Endodermal cell (in vitro differentiated cells): Measurements from ENCODE around the gene APOC3. TPM values are rescaled to one million over a fixed set of nuclear protein-coding genes. Genes with fewer than 3 reads are reported as not detected.

Source experiments
- DNase-seq: peaks from one replicate; pipeline ENCODE4 v3.0.0-alpha.2; 2017
- H3K27ac ChIP-seq: 2 replicates; pipeline ENCODE4 v1.5.1; 2013; ENCODE audit warnings: mild to moderate bottlenecking, low read depth, low read length, moderate library complexity
- H3K27me3 ChIP-seq: 2 replicates; pipeline ENCODE4 v1.6.1; 2013; ENCODE audit warnings: mild to moderate bottlenecking, low read length, moderate library complexity; ENCODE audit not compliant: insufficient read depth, control insufficient read depth, poor library complexity, severe bottlenecking
- H3K36me3 ChIP-seq: 2 replicates; pipeline ENCODE4 v1.7.0; 2013; ENCODE audit warnings: mild to moderate bottlenecking, low read length, moderate library complexity; ENCODE audit not compliant: control insufficient read depth, insufficient read depth
- H3K4me1 ChIP-seq: one replicate; pipeline ENCODE4 v1.7.0; 2013; ENCODE audit warnings: low read length; ENCODE audit not compliant: control insufficient read depth, insufficient read depth
- H3K4me3 ChIP-seq: 2 replicates; pipeline ENCODE4 v1.5.1; 2013; ENCODE audit warnings: mild to moderate bottlenecking, low read length, moderate library complexity
- H3K9ac ChIP-seq: 2 replicates; pipeline ENCODE4 v1.6.1; 2013; ENCODE audit warnings: mild to moderate bottlenecking, low read length, moderate library complexity; ENCODE audit not compliant: poor library complexity, severe bottlenecking; ENCODE audit errors: extremely low read depth
- H3K9me3 ChIP-seq: 2 replicates; pipeline ENCODE4 v1.6.1; 2013; ENCODE audit warnings: mild to moderate bottlenecking, low read length, moderate library complexity; ENCODE audit not compliant: control insufficient read depth
- H3K27ac Mint-ChIP-seq: 2 replicates; pipeline ENCODE4 v1.8.0; 2020; ENCODE audit warnings: mixed read lengths
- H3K27me3 Mint-ChIP-seq: 2 replicates; pipeline ENCODE4 v1.8.0; 2021; ENCODE audit warnings: mild to moderate bottlenecking, mixed read lengths; ENCODE audit not compliant: insufficient read depth
- H3K36me3 Mint-ChIP-seq: 2 replicates; pipeline ENCODE4 v1.8.0; 2020; ENCODE audit warnings: low read depth, mixed read lengths
- H3K4me1 Mint-ChIP-seq: 2 replicates; pipeline ENCODE4 v1.8.0; 2020; ENCODE audit warnings: mixed read lengths
- H3K4me3 Mint-ChIP-seq: 2 replicates; pipeline ENCODE4 v1.8.0; 2020; ENCODE audit warnings: mild to moderate bottlenecking, moderate library complexity, mixed read lengths
- H3K9me3 Mint-ChIP-seq: 2 replicates; pipeline ENCODE4 v1.8.0; 2020; ENCODE audit warnings: mild to moderate bottlenecking, mixed read lengths
- CTCF ChIP-seq: fragments of 200-600 bp; sonication (generic); conservative IDR thresholded peaks from 2 replicates; pipeline ENCODE4 v1.5.0; 2021; ENCODE audit warnings: antibody characterized with exemption, mild to moderate bottlenecking
- WGBS, 2 experiments: methylation state at CpG; one replicate each; pipeline versions ENCODE4 v1.1.5 to v1.1.7; 2013; ENCODE audit warnings: missing lambda C conversion rate in 2 of 2, mixed read lengths in 1 of 2; ENCODE audit not compliant: insufficient coverage in 1 of 2, insufficient read length in 1 of 2; 5-methylcytosine and 5-hydroxymethylcytosine counted together
- total RNA-seq, 2 donors: library from RNA; stranded (reverse); fragmentation: NEBNext Ultra II Directional in 1 of 2; extraction: Animal tissue kit (Norgen Biotek cat#: 25700) in 1 of 2; gene quantifications; 2 replicates in 1 of 2; 3 replicates in 1 of 2; pipeline ENCODE4 v1.2.1, GENCODE V29; 2021

The APOC3 gene
- total RNA-seq, 2 donors from 2014 or later: not detected

DNA sequence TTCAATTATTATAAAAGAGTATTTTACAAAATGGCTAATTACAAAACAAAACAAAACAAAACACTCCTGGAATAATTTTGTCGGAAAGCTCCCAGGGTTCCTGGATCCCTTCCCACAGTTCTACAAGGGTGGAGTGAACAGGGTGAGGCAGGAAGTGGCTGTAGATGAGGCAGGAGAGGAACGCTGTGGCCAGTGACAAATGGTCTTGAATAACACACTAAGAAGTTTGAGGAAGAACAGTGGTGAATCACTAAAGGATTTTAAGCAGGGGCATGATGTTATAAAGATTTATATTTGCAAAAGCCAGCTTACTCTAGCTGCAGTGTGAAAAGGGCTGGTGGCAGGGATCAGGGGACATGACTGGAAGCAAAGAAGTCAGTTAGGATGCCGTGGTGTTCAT is 41.5 kb downstream of the APOC3 start:
- H3K27me3 Mint-ChIP-seq: no peaks in the 10 kb centered on the region
- no peak overlapping the region for H3K27ac Mint-ChIP-seq
- Histone ChIP-seq H3K4me3 (no peak overlapping the region), H3K27me3 (no peaks in the 10 kb centered on the region), H3K9ac (no peak overlapping the region), H3K27ac (no peak overlapping the region), H3K9me3 (no peaks in the 10 kb centered on the region), H3K4me1 (no peaks in the 10 kb centered on the region), H3K36me3 (peaks cover 96% of the 10 kb centered on the region)
- peaks cover 76% of the 10 kb centered on the region for H3K36me3 Mint-ChIP-seq
- H3K4me1 Mint-ChIP-seq: no peaks in the 10 kb centered on the region
- H3K9me3 Mint-ChIP-seq: no peaks in the 10 kb centered on the region
- WGBS, 2 experiments: 91 to 100% methylated on average over 3 of the region's 3 CpGs
- no peak for DNase-seq
- TF ChIP-seq CTCF: no peak
- H3K4me3 Mint-ChIP-seq: no peak overlapping the region

GRCh38 chr11:116873381-116873780 is 43.7 kb downstream of the APOC3 start:
- no peaks in the 10 kb centered on the region for H3K9me3 Mint-ChIP-seq
- peaks cover 60% of the 10 kb centered on the region for H3K36me3 Mint-ChIP-seq
- no peak overlapping the region for H3K4me3 Mint-ChIP-seq

DNA sequence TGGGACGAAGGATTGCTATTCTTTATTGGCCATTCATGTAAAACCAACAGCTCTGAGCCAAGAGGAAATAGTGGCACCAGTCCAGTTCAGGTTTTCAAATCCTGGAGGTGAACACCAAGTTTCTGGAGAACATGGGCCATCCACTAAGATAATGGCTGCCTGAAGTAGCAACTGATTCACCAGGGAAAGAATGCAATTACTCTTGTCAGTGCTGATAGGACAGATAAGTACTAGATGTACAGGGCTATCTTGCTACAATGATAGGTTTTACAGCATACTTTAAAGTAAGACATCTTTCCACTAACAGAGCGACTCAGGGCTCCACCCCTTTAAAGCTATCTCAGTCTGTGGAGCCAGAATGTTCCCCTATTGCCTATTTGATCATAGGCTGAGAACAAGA is 44.5 kb downstream of the APOC3 start:
- DNase-seq: no peak
- Mint-ChIP-seq H3K4me3 (no peak overlapping the region), H3K27ac (no peak overlapping the region), H3K36me3 (peaks cover 57% of the 10 kb centered on the region), H3K4me1 (no peaks in the 10 kb centered on the region), H3K9me3 (no peaks in the 10 kb centered on the region), H3K27me3 (no peaks in the 10 kb centered on the region)
- Histone ChIP-seq H3K4me3 (no peak overlapping the region), H3K9me3 (no peaks in the 10 kb centered on the region), H3K27ac (no peak overlapping the region), H3K27me3 (no peaks in the 10 kb centered on the region), H3K9ac (no peak overlapping the region), H3K4me1 (no peaks in the 10 kb centered on the region), H3K36me3 (peaks cover 76% of the 10 kb centered on the region)
- WGBS, 2 experiments: 96 to 100% methylated on average over 2 of the region's 2 CpGs
- no peak for TF ChIP-seq CTCF

More at GRCh38 chr11:116873381-116873780, 43.7 kb downstream of the APOC3 start:
- no peak for DNase-seq
- H3K27me3 Mint-ChIP-seq: no peaks in the 10 kb centered on the region
- WGBS, 2 experiments: 97 to 100% methylated on average over 5 to 11 of the region's 11 CpGs
- no peaks in the 10 kb centered on the region for H3K4me1 Mint-ChIP-seq
- H3K4me3 ChIP-seq: no peak overlapping the region
- H3K4me1 ChIP-seq: no peaks in the 10 kb centered on the region
- peaks cover 84% of the 10 kb centered on the region for H3K36me3 ChIP-seq
- no peak overlapping the region for H3K27ac ChIP-seq
- no peak for TF ChIP-seq CTCF
- H3K27ac Mint-ChIP-seq: no peak overlapping the region
- no peak overlapping the region for H3K9ac ChIP-seq
- H3K9me3 ChIP-seq: no peaks in the 10 kb centered on the region
- H3K27me3 ChIP-seq: no peaks in the 10 kb centered on the region
